Tibial artery (tissue), 4 donors: ENCODE data around the gene ACADVL.

Experiments
- DNase-seq, 2 donors: peaks; one replicate each; pipeline ENCODE4 v3.0.0-alpha.2; 2019
- H3K27ac ChIP-seq, 2 donors: fragments of 200-600 bp; sonication (generic) in 1 of 2; 1 replicate in 1 of 2; 2 replicates in 1 of 2; pipeline ENCODE4 v1.5.1; 2018 to 2019; ENCODE audit warnings: mild to moderate bottlenecking in 1 of 2
- H3K27me3 ChIP-seq, 2 donors: fragments of 200-600 bp; sonication (generic) in 1 of 2; one replicate each; pipeline versions ENCODE4 v1.5.1 to v1.6.0; 2016 to 2019
- H3K36me3 ChIP-seq, 3 donors: fragments of 200-600 bp; sonication (generic) in 2 of 3; one replicate each; pipeline ENCODE4 v1.5.1; 2016 to 2019; ENCODE audit warnings: mild to moderate bottlenecking in 2 of 3
- H3K4me1 ChIP-seq, 4 donors: fragments of 200-600 bp; sonication (generic) in 2 of 4; 1 replicate in 3 of 4; 2 replicates in 1 of 4; pipeline ENCODE4 v1.5.1; 2016 to 2019
- H3K4me3 ChIP-seq, 2 donors: fragments of 200-600 bp; sonication (generic) in 1 of 2; 1 replicate in 1 of 2; 2 replicates in 1 of 2; pipeline ENCODE4 v1.5.1; 2018 to 2019; ENCODE audit warnings: mild to moderate bottlenecking in 2 of 2
- H3K9me3 ChIP-seq, 3 donors: fragments of 200-600 bp; sonication (generic) in 1 of 3; one replicate each; pipeline ENCODE4 v1.5.1; 2016 to 2019
- intact Hi-C: fragments of 100-400 bp; cut with DNase I; formaldehyde crosslinking; loops from one replicate; pipeline ENCODE4 v1.15.0; 2023; ENCODE audit warnings: low total_unique reads
- TF ChIP-seq, protein P1 (sequence below), 2 experiments: fragments of 200-600 bp in 1 of 2; fragments of 450-650 bp in 1 of 2; IDR thresholded peaks; one replicate each; pipeline ENCODE4 v1.5.1; 2017 to 2019; ENCODE audit warnings: antibody characterized with exemption in 2 of 2, mild to moderate bottlenecking in 1 of 2, moderate library complexity in 1 of 2

The ACADVL gene

DNA sequence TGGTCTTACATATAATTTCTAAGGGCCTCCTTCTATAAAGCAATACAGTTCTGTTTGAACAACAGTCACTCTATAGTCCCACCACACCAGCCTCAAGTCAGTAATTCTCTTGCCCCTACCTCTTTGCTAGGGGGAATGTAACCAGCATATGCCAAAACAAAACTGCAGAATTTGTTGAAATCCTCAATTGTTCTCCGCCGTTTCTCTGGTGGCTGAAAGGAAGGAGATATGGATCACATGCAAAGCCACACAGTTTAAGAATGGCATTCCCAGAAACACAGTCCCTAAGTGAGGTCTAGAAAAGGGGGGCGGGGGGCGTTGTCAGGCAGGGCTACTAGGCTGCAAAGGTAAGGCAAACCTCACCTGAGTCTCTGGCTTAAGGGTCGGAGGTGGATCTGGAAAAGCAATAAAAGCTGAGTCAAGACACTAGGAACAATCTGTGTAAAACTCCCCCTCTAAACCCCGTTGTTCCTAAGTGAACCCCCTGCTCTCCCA, 17.6 kb downstream of the ACADVL start:
- H3K4me3 ChIP-seq, result peak overlapping the region; percentile 87 to 99
- TF ChIP-seq, protein P1, sequence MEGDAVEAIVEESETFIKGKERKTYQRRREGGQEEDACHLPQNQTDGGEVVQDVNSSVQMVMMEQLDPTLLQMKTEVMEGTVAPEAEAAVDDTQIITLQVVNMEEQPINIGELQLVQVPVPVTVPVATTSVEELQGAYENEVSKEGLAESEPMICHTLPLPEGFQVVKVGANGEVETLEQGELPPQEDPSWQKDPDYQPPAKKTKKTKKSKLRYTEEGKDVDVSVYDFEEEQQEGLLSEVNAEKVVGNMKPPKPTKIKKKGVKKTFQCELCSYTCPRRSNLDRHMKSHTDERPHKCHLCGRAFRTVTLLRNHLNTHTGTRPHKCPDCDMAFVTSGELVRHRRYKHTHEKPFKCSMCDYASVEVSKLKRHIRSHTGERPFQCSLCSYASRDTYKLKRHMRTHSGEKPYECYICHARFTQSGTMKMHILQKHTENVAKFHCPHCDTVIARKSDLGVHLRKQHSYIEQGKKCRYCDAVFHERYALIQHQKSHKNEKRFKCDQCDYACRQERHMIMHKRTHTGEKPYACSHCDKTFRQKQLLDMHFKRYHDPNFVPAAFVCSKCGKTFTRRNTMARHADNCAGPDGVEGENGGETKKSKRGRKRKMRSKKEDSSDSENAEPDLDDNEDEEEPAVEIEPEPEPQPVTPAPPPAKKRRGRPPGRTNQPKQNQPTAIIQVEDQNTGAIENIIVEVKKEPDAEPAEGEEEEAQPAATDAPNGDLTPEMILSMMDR (IDR thresholded peaks at IDR 0.05), result no peak
- H3K27ac ChIP-seq, result peak overlapping the region; percentile 91 to 98
- H3K27me3 ChIP-seq, result no peaks in the 10 kb centered on the region
- H3K36me3 ChIP-seq, result peaks cover 12 to 29% (median 24%) of the 10 kb centered on the region in 3 donors
- peaks cover 0 to 59% (median 46%) of the 10 kb centered on the region in 4 donors for H3K4me1 ChIP-seq
- intact Hi-C loops, result no loop called here
- H3K9me3 ChIP-seq, result no peaks in the 10 kb centered on the region
- no peak for DNase-seq

DNA sequence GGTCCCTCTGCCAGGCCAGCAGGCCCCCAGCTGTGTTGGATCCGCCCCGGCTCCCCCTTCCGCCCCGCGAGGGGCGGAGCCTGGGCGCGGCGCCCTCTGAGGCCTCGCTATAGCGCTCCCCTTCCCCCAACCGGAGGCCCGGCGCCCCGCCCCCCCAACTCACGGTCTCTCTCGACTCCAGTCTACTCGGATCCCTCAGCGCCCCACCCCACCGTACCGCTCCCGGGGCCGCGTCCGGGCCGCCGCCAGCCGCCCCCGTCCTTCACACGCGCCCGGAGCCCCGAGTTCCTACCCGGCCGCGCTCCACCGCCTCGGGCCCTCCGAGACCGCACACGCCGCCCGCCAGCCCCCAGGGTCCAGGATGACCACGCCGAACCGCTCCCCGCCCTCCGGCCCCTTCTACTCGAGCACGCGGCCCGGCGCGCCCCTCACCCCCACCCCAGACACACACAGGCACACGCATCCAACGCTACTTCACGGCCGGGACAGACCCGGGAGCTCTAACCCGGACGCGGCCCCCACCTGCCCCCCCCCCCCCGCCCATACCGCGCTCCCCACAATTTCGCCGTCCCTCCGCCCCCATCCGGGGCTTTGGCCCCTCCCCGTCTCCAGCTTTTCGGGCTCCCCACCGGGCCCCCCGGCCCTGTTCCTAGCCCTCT, 18.2 kb downstream of the ACADVL start:
- H3K4me3 ChIP-seq, result peak overlapping the region; percentile 87 to 99
- TF ChIP-seq, protein P1 (IDR thresholded peaks at IDR 0.05), result no peak
- no peaks in the 10 kb centered on the region for H3K27me3 ChIP-seq
- H3K4me1 ChIP-seq, result peaks cover 0 to 53% (median 40%) of the 10 kb centered on the region in 4 donors
- peak overlapping the region; percentile 91 to 98 for H3K27ac ChIP-seq
- no peaks in the 10 kb centered on the region for H3K9me3 ChIP-seq
- peaks cover 12 to 29% (median 24%) of the 10 kb centered on the region in 3 donors for H3K36me3 ChIP-seq
- intact Hi-C loops, result no loop called here
- peak; percentile 77 to 90 for DNase-seq

DNA sequence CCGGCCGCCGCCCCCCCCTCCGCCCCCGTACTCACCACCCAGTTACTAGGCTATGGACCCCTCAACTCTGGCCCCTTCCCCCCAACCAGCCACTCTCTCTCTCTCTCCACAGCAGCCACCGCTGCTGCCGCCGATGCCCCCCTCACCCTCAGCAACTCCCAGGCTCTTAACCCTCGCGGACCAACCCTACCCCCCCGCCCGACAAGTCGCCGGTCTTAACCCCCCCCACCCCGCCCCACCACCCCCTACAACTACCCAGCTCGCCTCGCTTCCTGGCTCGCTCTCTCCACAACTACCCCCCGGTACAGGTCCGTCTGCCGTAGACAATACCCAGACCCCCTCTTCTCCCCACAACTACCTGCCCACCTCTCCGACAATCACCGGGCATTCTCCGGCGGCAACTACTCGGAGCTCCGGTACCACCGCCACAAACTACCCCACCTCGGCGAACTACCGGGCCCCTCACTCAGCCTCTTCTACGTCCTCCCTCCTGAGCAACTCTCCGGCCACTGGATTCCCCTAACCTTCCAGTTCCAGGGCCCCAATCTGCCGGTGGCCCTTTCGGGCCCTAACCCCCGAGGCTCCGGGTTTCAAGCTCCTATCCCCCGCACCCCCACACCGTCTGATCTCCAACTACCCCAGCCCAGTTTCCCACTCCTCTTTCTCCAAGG, 18.8 kb downstream of the ACADVL start:
- peaks cover 12 to 29% (median 24%) of the 10 kb centered on the region in 3 donors for H3K36me3 ChIP-seq
- peak in 1 of 2 donors; percentile 42 for DNase-seq

DNA sequence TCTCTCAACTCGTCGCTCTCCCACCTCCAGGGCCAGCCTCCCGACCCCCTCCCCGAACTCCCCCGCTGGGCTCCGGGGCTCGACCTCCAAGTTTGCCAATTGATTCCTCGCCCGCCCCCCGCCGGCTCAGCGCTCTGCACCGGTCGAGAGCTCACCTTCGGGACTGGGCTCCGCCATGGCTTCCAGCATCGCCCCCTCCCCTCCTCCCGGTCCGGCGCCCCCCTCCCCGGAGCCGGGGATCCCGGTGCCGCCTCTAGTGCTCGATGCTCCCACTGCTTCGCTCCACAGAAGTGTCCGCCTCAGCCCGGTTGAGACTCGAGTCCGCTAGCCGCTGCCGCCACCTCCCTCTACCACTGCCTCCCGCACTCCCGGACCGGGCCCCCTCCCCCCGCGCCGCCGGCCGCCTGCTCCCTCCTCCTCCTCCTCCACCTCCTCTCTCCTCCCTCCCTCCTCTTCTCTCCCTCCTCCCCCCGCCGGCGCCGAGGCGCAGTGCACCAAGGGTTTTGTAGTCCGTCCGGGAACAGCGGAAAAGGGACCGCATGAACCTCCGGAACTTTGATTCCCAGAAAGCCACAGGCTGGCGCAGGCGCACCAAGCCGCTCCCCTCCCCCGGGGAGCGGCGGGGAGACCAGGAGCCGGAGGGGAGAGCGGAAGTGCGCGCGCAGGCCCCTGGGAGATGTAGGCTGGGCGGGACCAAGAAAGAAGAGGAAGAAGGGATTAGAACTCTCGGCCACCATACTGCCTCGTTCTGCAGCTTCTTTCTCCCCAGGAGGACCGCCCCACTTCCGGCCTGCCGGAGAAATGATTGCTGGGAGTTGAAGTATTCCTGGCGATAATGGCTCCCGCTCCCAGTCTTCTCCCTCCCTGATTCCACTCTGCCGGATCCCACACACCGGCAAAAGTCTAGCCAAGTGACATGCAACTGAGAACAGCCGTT, 19.6 kb downstream of the ACADVL start, which contains the start of gene PHF23:
PHF23 (minus strand) TSS at position 367 of the 937 bp plus-strand sequence; CDS start at position 189, 178 bp downstream.
- Histone ChIP-seq H3K27ac (peak within 1 kb of the TSS; percentile 95 to 98), H3K9me3 (no peaks in the 10 kb centered on the region), H3K4me3 (peak within 1 kb of the TSS; percentile 87 to 99), H3K36me3 (peaks cover 12 to 36% (median 30%) of the 10 kb centered on the region in 3 donors), H3K27me3 (no peaks in the 10 kb centered on the region), H3K4me1 (peaks cover 0 to 55% (median 38%) of the 10 kb centered on the region in 4 donors)
- TF ChIP-seq, protein P1 (IDR thresholded peaks at IDR 0.05), result peak in 1 of 2 experiments; percentile 47
- intact Hi-C loops, result no loop called here
- peak; percentile 99 to 100 for DNase-seq

More for the DNA sequence above, 18.8 kb downstream of the ACADVL start:
- Histone ChIP-seq H3K27ac (peak overlapping the region; percentile 91 to 98), H3K4me3 (peak overlapping the region; percentile 87 to 99), H3K4me1 (peaks cover 0 to 53% (median 36%) of the 10 kb centered on the region in 4 donors), H3K9me3 (no peaks in the 10 kb centered on the region), H3K27me3 (no peaks in the 10 kb centered on the region)
- intact Hi-C loops, result no loop called here
- TF ChIP-seq, protein P1 (IDR thresholded peaks at IDR 0.05), result no peak

DNA sequence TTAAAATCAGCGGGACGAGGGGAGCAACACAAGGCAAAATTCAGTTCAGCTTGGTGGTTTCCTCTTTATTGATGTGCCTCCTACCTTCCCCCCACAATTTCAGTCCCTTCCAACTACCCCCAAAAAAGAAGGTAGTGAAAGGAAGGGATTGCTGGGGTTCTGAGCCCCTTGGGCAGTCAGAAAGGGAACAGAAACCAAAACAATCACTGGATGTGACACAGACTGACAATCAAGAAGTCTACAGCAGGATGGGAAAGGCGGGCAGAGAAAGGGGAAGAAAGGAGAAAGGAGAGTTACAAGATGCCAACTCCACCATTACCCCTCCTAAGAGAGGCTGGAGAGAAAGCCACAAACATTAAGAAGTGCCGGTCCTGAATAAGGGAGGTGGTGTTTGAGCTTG, 20.6 kb downstream of the ACADVL start:
- Histone ChIP-seq H3K4me3 (peak overlapping the region; percentile 73 to 77), H3K4me1 (peaks cover 0 to 46% (median 31%) of the 10 kb centered on the region in 4 donors), H3K27ac (peak overlapping the region; percentile 95 to 97), H3K36me3 (peaks cover 12 to 44% (median 38%) of the 10 kb centered on the region in 3 donors), H3K9me3 (no peaks in the 10 kb centered on the region), H3K27me3 (no peaks in the 10 kb centered on the region)
- TF ChIP-seq, protein P1 (IDR thresholded peaks at IDR 0.05), result no peak
- intact Hi-C loops, result no loop called here
- DNase-seq, result no peak
